ENCODE data around the gene IFRD2. TPM values are rescaled to one million over a fixed set of nuclear protein-coding genes. Genes with fewer than 3 reads are reported as not detected.
A peak's percentile ranks its signal among the peaks of the same experiment; 100 is the strongest.

Gene IFRD2
- total RNA-seq: 49.0 and 58.7 TPM in 2 replicates
- long read RNA-seq, transcript IFRD2-202 (12 exons, 2,109 nt): major isoform, 57 of 86 reads
- long read RNA-seq, partial matches to known transcripts: 4 of 86 reads
- long read RNA-seq, other reads (novel, unspliced or antisense): 25 of 86 reads

GRCh38 chr3:50292159-50293078 lies at the start of gene IFRD2:
Gene IFRD2 (minus strand): TSS chr3:50292429. CDS start chr3:50292274, 155 bp downstream.
- Mint-ChIP-seq H3K4me1 (ENCODE audit: low read depth) (peaks cover 13% of the 10 kb centered on the region), H3K9me3 (ENCODE audit: low read depth) (no peaks in the 10 kb centered on the region), H3K27ac (peak within 1 kb of the TSS; percentile 97), H3K27me3 (no peaks in the 10 kb centered on the region), H3K4me3 (ENCODE audit: low read depth) (peak within 1 kb of the TSS; percentile 79), H3K36me3 (ENCODE audit: insufficient read depth) (no peaks in the 10 kb centered on the region)
- TF ChIP-seq CTCF (IDR thresholded peaks at IDR 0.05; ENCODE audit: unreplicated experiment): no peak
- peak; percentile 91 for DNase-seq (ENCODE audit: low spot score, unreplicated experiment)

- Mint-ChIP-seq H3K9me3 (ENCODE audit: low read depth) (no peaks in the 10 kb centered on the region), H3K4me1 (ENCODE audit: low read depth) (peaks cover 9% of the 10 kb centered on the region), H3K36me3 (ENCODE audit: insufficient read depth) (no peaks in the 10 kb centered on the region), H3K27me3 (peaks cover 65% of the 10 kb centered on the region), H3K27ac (no peak overlapping the region), H3K4me3 (ENCODE audit: low read depth) (no peak overlapping the region)
- no peak for TF ChIP-seq CTCF (IDR thresholded peaks at IDR 0.05; ENCODE audit: unreplicated experiment)
- no peak for DNase-seq (ENCODE audit: low spot score, unreplicated experiment)
These were observed 49.3 kb upstream of the IFRD2 start for GRCh38 chr3:50341537-50341936.

GRCh38 chr3:50340448-50341329 lies 48.5 kb upstream of the IFRD2 start, which contains the start of gene RASSF1:
Gene RASSF1 (minus strand): TSS chr3:50340836. CDS start chr3:50340805, 31 bp downstream.
- DNase-seq (ENCODE audit: low spot score, unreplicated experiment): no peak
- Mint-ChIP-seq H3K36me3 (ENCODE audit: insufficient read depth) (no peaks in the 10 kb centered on the region), H3K27ac (no peak within 1 kb of the TSS), H3K4me1 (ENCODE audit: low read depth) (peaks cover 15% of the 10 kb centered on the region), H3K9me3 (ENCODE audit: low read depth) (no peaks in the 10 kb centered on the region), H3K4me3 (ENCODE audit: low read depth) (peak within 1 kb of the TSS; percentile 93), H3K27me3 (peaks cover 59% of the 10 kb centered on the region)
- TF ChIP-seq CTCF (IDR thresholded peaks at IDR 0.05; ENCODE audit: unreplicated experiment): no peak

- Mint-ChIP-seq H3K36me3 (ENCODE audit: insufficient read depth) (no peaks in the 10 kb centered on the region), H3K27ac (no peak overlapping the region), H3K4me3 (ENCODE audit: low read depth) (no peak overlapping the region), H3K9me3 (ENCODE audit: low read depth) (no peaks in the 10 kb centered on the region), H3K27me3 (peaks cover 58% of the 10 kb centered on the region), H3K4me1 (ENCODE audit: low read depth) (peaks cover 15% of the 10 kb centered on the region)
- no peak for DNase-seq (ENCODE audit: low spot score, unreplicated experiment)
- no peak for TF ChIP-seq CTCF (IDR thresholded peaks at IDR 0.05; ENCODE audit: unreplicated experiment)
These were observed 47.9 kb upstream of the IFRD2 start for GRCh38 chr3:50340147-50340447.

All from progenitor cell of endocrine pancreas (in vitro differentiated cells).